SIG-M5 treated with dmso at 0.1 percent for 504 hours (cell line): ENCODE data around the gene ELMO3.

Experiments used
- DNase-seq: peaks from one replicate; lab custom pipeline; 2025; ENCODE audit not compliant: unreplicated experiment; lab: John Stamatoyannopoulos, UW

The ELMO3 gene

GRCh38 chr16:67163999-67164558 is 34.9 kb upstream of the ELMO3 start:
- DNase-seq: no peak

GRCh38 chr16:67164599-67165061 is 34.3 kb upstream of the ELMO3 start, which contains the start of gene HSF4:
HSF4 (plus strand) TSS chr16:67164745; CDS start chr16:67164812, 67 bp downstream.
- no peak for DNase-seq

DNA sequence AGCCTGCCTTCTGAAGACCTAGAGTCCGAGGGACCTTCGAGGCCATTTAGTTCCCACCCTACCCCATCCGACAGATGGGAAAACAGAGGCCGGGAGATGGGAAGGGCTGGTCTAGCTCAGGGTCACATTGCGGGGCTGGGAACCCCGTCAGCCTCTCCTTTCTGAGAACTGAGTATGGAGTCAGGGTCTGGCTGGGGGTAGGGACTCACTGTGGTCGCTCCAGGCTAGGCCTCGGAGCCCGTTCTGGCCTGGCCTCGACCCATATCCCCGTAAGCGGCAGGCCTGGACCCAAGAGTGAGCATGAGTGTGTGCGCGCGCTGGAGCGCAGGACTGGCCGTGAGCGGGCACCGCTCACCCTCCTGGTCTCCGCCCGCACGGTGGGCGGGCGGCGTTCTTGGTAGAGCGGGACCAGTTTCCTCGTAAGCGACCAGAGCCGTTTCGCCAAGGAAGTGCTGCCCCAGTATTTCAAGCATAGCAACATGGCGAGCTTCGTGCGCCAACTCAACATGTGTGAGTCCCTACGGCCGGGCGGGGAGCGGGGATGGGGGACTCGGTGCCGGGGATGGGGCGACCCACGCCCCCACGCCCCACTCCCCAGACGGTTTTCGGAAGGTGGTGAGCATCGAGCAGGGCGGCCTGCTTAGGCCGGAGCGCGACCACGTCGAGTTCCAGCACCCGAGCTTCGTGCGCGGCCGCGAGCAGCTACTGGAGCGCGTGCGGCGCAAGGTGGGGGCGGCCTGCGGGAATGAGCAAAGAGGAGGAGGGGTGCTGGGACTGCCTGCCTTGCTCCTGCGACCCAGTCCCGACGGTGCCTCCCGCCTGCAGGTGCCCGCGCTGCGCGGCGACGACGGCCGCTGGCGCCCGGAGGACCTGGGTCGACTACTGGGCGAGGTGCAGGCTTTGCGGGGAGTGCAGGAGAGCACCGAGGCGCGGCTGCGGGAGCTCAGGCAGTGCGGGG is 33.5 kb upstream of the ELMO3 start:
- DNase-seq: no peak

DNA sequence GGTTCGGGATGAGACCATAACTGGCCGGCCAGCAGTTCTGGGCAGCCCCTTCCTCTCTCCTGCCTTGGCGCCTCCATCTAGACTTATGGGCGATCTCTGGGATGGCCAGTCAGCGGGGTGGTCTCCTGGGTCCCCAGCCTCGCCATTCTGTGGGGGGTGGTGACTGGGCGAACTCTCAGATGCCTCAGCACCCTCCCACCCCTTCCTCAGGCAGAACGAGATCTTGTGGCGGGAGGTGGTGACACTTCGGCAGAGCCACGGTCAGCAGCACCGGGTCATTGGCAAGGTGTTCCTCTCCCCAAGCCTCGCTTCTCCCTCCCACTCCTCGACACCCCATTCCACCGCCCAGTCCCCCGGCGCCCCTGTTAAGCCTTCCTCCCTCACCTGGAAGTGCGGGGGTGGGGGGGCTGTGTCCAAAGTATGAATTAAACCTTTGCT is 32.8 kb upstream of the ELMO3 start:
- no peak for DNase-seq

DNA sequence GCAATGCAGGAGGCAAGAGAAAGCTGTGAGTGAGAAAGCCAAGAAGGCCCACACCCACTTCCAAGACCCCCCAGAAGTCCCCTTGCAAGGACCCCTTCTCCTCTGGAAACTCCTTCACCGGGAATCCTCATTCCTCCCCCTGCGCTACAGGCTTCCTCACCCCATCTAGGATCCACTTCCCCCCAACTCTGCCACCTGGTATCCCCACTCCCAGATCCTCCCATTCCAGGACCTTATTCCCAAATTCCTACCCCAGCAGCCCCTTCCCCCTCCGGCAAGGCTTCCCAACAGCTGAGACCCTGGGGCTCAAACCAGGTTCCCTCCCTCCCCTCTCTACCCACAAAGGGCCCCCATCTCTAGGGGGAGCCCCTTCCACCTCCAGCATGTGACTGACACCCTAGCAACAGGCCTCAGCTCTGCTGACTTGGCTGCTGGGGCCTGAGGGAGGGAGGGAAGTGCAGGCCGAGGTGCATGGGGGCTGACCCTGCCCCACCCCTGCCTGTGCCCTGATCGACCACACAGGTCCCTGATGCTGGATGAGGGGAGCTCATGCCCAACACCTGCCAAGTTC is 32.2 kb upstream of the ELMO3 start:
- no peak for DNase-seq

- no peak for DNase-seq
Measured at GRCh38 chr16:67167588-67167987, 31.3 kb upstream of the ELMO3 start.

DNA sequence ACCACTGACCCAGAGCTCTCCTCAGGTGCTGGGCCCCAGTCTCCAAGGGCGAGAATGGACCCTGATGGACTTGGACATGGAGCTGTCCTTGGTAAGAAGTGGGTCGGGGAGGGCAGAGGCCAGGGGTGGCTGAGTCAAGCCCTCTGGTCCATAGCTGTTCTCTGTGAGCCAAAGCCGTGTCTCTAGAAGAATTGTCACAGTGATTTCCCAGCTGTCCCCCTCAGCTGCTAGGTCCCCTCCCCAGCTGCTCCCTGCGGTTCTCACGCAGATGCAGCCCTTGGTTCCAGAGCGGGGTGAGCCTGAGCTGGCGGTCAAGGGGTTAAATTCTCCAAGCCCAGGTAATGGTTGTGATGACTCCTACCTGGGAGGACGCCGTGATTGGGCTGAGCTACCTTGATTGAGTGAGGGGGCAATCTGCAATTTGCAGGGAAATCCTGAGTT is 29.9 kb upstream of the ELMO3 start:
- DNase-seq: no peak

GRCh38 chr16:67169642-67170167 is 29.2 kb upstream of the ELMO3 start:
- DNase-seq: no peak

- no peak for DNase-seq
Measured at GRCh38 chr16:67170168-67170948, 28.6 kb upstream of the ELMO3 start, which contains the start of gene NOL3. NOL3 (plus strand) TSS chr16:67170538.

DNA sequence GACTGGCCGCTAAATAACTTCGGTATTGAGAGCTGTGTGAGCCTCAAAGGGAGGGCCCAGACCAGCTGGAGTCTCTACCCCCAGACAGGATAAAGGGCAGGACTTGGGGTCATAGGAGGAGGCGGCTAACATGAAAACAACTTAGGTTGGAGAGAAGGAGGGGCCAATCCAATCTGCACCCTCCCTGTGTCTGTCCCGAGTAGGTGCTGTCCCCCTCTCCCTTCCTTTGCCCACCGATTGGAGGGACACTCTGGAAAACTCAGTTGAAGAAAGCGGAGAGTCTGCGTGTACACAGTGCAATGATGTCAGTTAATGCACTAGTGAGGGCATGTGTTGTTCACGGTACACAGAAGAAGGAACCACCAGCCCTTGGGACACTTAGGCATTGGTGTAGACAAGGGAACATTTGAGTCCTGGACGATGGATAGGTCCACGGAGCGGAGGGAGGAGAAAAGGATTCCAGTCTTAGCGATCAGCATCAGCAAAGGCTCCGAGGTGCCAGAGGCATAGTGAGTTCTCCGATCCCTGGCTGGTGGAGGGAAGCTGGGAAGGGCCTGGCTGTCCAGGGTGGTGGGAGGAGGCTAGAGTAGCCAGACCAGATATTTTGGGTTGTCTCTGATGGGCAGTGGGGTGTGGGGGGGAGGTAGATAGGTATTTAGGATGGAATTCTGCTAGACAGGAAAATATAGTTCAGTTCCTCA is 27.8 kb upstream of the ELMO3 start:
- no peak for DNase-seq

DNA sequence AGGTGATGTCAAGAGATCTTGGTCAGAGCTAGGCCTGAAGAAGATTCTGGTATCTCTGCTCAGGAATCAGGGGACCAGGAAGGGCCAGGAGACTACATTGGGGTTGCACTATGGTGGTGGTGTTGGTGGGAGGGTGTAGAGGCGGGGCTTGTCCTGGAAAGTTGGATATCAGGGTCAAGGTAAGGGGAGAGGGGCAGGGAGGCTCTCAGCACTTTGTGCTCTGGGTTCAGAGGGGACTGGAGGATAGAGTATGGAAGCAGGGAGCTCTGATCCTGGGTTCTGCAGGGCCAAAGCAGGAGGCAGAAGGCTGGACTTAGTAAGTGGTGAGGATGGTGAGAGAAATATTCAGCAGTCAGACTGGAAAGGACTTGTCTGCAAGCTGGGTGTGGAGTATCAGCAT is 25.6 kb upstream of the ELMO3 start:
- DNase-seq: no peak

DNA sequence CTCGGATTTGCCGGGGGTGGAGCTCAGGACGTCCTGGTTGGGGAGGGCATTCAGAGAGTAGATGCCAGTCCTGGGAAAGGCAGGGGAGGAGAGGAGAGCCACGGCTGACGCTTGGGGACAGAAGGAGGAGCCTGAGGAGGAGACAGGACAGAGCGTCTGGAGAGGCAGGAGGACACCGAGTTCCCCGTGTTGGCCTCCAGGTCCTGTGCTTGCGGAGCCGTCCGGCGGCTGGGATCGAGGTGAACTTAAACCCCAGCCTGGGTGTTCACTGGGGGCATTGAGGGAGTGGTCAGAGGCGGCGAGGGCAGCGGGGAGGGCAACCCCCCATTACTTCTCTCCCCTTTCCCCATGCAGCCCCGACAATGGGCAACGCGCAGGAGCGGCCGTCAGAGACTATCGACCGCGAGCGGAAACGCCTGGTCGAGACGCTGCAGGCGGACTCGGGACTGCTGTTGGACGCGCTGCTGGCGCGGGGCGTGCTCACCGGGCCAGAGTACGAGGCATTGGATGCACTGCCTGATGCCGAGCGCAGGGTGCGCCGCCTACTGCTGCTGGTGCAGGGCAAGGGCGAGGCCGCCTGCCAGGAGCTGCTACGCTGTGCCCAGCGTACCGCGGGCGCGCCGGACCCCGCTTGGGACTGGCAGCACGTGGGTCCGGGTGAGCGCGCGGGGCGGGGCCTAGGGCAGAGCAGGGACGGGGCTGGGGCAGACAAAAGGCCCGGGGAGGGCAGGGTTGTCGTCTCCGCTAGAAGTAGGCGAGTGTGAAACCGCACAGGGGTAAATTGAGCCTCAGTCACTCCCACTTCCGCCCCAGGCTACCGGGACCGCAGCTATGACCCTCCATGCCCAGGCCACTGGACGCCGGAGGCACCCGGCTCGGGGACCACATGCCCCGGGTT is 24.9 kb upstream of the ELMO3 start:
- DNase-seq: peak; percentile 66

DNA sequence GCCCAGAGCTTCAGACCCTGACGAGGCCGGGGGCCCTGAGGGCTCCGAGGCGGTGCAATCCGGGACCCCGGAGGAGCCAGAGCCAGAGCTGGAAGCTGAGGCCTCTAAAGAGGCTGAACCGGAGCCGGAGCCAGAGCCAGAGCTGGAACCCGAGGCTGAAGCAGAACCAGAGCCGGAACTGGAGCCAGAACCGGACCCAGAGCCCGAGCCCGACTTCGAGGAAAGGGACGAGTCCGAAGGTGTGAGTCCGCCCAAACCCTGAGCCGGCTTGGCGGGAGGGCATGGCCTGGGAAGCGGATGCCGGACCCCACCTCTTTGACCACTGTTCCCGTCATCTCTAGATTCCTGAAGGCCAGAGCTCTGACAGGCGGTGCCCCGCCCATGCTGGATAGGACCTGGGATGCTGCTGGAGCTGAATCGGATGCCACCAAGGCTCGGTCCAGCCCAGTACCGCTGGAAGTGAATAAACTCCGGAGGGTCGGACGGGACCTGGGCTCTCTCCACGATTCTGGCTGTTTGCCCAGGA is 24.2 kb upstream of the ELMO3 start:
- DNase-seq: no peak

- DNase-seq: no peak
Measured at GRCh38 chr16:67176662-67177061, 22.3 kb upstream of the ELMO3 start.

DNA sequence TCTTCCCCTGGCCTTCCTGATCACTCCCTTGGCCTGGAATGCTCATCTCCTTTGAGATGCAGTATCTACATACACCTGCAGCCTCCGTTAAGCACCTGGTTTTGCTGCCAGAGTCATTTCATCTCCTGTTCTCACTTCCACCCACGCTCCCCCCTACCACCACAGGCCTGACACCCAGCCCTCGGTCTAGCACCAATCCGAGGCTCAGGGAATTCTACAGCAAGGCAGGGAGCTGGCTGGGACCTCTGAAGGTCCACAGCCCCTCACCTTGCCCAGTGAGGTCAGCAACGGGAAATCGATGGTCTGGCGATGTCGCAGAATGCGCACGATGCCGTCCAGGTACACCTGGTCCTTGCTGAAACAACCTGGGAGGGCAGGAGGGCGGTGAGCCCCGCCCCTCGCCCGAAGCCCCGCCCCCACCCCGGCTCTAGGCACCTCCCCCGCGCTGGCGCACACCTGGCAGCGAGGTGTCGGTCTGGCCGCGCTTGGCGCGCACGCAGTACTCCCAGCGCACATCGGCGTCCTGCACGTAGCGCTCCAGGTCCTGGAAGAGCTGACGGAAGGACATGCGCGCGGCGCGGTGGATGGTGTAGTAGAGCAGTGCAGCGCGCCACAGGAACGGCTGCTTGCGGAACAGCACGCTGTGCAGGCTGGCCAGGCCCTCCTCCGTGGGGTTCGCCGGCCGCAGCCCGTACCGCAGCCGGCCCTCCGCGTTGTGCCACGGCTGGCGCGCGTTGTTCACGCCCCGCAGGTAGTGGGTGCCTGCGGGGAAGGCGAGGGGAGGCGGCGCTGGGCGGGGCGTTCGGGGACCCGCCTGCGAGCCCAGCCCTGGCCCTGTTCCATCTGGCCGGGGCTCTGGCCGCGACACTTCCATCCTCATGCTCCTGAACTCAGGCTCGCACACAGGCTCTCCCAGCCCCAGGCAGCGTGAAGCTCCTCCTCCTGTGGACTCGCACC is 20.9 kb upstream of the ELMO3 start:
- peak; percentile 40 for DNase-seq

DNA sequence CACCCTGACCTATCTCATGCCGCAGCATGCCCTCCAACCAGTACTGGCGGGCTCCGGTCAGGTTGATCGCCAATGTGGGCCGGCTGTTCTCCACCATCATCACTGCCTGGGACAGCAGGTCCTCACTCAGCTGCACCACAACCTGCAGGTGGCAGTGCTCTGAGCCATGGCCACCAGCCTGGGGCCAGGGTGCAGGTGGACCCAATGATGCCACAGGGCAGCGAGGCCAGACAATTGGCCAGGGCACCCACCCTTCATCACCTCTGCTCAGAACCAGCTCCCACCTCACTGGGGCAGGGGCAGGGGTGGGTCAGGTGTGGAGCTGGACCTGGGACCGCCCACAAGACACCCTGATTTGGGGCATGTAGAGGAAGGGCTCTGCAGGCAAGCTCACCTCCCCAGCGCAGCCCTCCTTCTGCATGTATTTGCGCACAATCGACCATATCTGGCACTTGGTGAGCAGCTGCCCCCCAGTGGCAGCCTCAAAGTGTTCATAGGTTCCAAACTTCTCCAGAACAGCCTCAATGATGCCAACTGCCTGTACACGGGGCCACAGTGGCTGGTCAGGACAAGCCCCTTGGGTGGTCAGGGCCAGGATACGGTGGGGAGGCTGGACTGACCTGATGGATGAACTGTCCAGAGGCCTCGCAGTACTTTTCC is 19.4 kb upstream of the ELMO3 start:
- no peak for DNase-seq

GRCh38 chr16:67180166-67180565 is 18.8 kb upstream of the ELMO3 start:
- DNase-seq: no peak
